ENCODE results near the gene MCOLN2. TPM values are rescaled to one million over a fixed set of nuclear protein-coding genes. Genes with fewer than 3 reads are reported as not detected.

The MCOLN2 gene
- total and polyA plus RNA-seq, 2 of the 8 experiments (the other 6 are each of a cell fraction or from before 2014, with no cell fraction given), result 1.7 to 6.1 TPM

- Histone ChIP-seq H3K27ac (ENCODE audit: low read depth, low read length) (no peak overlapping the region), H3K14ac (ENCODE audit: insufficient read length) (no peak overlapping the region), H2BK120ac (replicated peaks; ENCODE audit: low read depth, low read length) (no peak overlapping the region), H3K9me3 (ENCODE audit: insufficient read depth in 2 of 2, low read depth in 1 of 2, low read length in 1 of 2) (no peaks in the 10 kb centered on the region; a peak in 1 of 4 replicates), H3K4me3 (ENCODE audit: extremely low read depth in 1 of 4, insufficient read depth in 2 of 4, low read depth in 3 of 4, low read length in 4 of 4) (no peak overlapping the region), H3K27me3 (replicated peaks in 1 of 4; ENCODE audit: control insufficient read depth in 3 of 4, extremely low read depth in 1 of 4, insufficient read depth in 3 of 4, low read length in 3 of 4) (no peaks in the 10 kb centered on the region), H4K5ac (ENCODE audit: insufficient read length, low read depth, low read length) (no peak overlapping the region), H3K23me2 (ENCODE audit: low read depth, low read length) (no peaks in the 10 kb centered on the region), H2BK12ac (ENCODE audit: low read depth, low read length) (no peak overlapping the region), H3K79me1 (ENCODE audit: low read depth, low read length) (no peaks in the 10 kb centered on the region), H2AK5ac (ENCODE audit: low read depth, low read length) (no peak overlapping the region), H2AFZ (ENCODE audit: low read length) (no peak overlapping the region), H2BK20ac (ENCODE audit: low read length) (no peak overlapping the region), H3K4me1 (replicated peaks in 1 of 4; ENCODE audit: control insufficient read depth in 3 of 4, insufficient read depth in 4 of 4, low read length in 3 of 4) (peaks cover 0 to 5% (median 0%) of the 10 kb centered on the region in 4 experiments; a peak in 3 of 7 replicates), H3K36me3 (ENCODE audit: control insufficient read depth in 2 of 4, insufficient read depth in 4 of 4, low read length in 3 of 4) (no peaks in the 10 kb centered on the region), H3K79me2 (ENCODE audit: control insufficient read depth in 1 of 2, insufficient read depth in 2 of 2, low read length in 2 of 2) (no peaks in the 10 kb centered on the region), H3K56ac (replicated peaks; ENCODE audit: insufficient read length, low read depth, low read length) (no peak overlapping the region), H3K18ac (ENCODE audit: extremely low read depth, low read length) (no peak overlapping the region), H2BK5ac (ENCODE audit: low read depth, low read length) (no peak overlapping the region), H4K91ac (replicated peaks; ENCODE audit: insufficient read length, low read length) (no peak overlapping the region), H3K23ac (ENCODE audit: insufficient read length) (no peak overlapping the region), H3K4ac (replicated peaks; ENCODE audit: insufficient read length, low read depth, low read length) (no peak overlapping the region), H2BK15ac (ENCODE audit: low read length) (no peak overlapping the region), H4K8ac (ENCODE audit: extremely low read depth, insufficient read depth, low read length) (no peak overlapping the region), H3K9ac (replicated peaks in 1 of 4; ENCODE audit: extremely low read depth in 1 of 4, low read depth in 3 of 4, low read length in 3 of 4) (no peak overlapping the region), H4K20me1 (replicated peaks in 1 of 2; ENCODE audit: control insufficient read depth in 1 of 2, insufficient read depth in 2 of 2, low read length in 2 of 2) (no peaks in the 10 kb centered on the region), H3K4me2 (ENCODE audit: insufficient read depth in 1 of 2, low read depth in 2 of 2, low read length in 2 of 2) (no peak overlapping the region)
- CTCF ChIA-PET (ENCODE audit: partially characterized antibody), result interaction anchor here (1.5 kb wide), 1 partner anchor 25 kb away, joined by 4 read pairs; no protein-coding TSS in a partner anchor
- FAIRE-seq (no peak), DNase-seq (ENCODE audit: low read depth in 1 of 2, low spot score in 2 of 2) (no peak)
- WGBS, 2 experiments (ENCODE audit: extremely low coverage in 1 of 2, insufficient coverage in 1 of 2, insufficient read length in 1 of 2, insufficient replicate concordance in 2 of 2, low coverage in 1 of 2, low lambda C conversion rate in 2 of 2, missing lambda C conversion rate in 1 of 2), result 87% methylated on average over 7 of the region's 7 CpGs; no CpG with 5 or more reads in 1 of the 2 experiments
- TF ChIP-seq GABPA (IDR thresholded peaks at IDR 0.05; ENCODE audit: borderline replicate concordance, insufficient read depth, low read length), result no peak
- no peak for TF ChIP-seq CBX8 (IDR thresholded peaks at IDR 0.05; ENCODE audit: borderline replicate concordance, low read depth, low read length)
- POLR2A ChIA-PET (ENCODE audit: partially characterized antibody), result no interaction called here
These were observed 27.2 kb downstream of the MCOLN2 start for GRCh38 chr1:84969489-84970250.

Data from H1 (cell line).